DOHH2 (cell line): Measurements from ENCODE around the gene CD244.
"Not testable (repeated sequence)": the region's sequence is repeated elsewhere in the genome, so short reads cannot be mapped to it uniquely, and the experiment has no call there.

ENCODE experiments used
- H3F3A ChIP-seq: fragments of 200-600 bp; sonication (generic), shearing (Covaris generic); 2 replicates; pipeline ENCODE4 v1.6.0; 2016; ENCODE audit warnings: antibody characterized with exemption, mild to moderate bottlenecking; ENCODE audit not compliant: control insufficient read depth, insufficient read depth
- H3K27ac ChIP-seq: fragments of 200-600 bp; sonication (generic); 2 replicates; pipeline ENCODE4 v1.5.1; 2014; ENCODE audit warnings: low read depth, mild to moderate bottlenecking, low read length, moderate library complexity
- H3K27me3 ChIP-seq: fragments of 200-600 bp; sonication (generic); 2 replicates; pipeline ENCODE4 v1.6.1; 2014; ENCODE audit warnings: mild to moderate bottlenecking, low read length, mixed read lengths; ENCODE audit not compliant: control insufficient read depth
- H3K36me3 ChIP-seq: fragments of 200-600 bp; sonication (generic); 2 replicates; pipeline ENCODE4 v1.6.1; 2014; ENCODE audit warnings: mild to moderate bottlenecking, low read length, moderate library complexity, mixed read lengths; ENCODE audit not compliant: control insufficient read depth
- H3K4me1 ChIP-seq: fragments of 200-600 bp; sonication (generic); 2 replicates; pipeline ENCODE4 v1.6.1; 2014; ENCODE audit warnings: mild to moderate bottlenecking, low read length, mixed read lengths; ENCODE audit not compliant: control insufficient read depth
- H3K4me2 ChIP-seq: fragments of 200-600 bp; sonication (generic); 2 replicates; pipeline ENCODE4 v1.6.0; 2014; ENCODE audit warnings: mild to moderate bottlenecking, low read length, moderate library complexity
- H3K4me3 ChIP-seq: fragments of 200-600 bp; sonication (generic); 2 replicates; pipeline ENCODE4 v1.5.1; 2014; ENCODE audit warnings: mild to moderate bottlenecking, low read length, mixed read lengths
- H3K79me2 ChIP-seq: fragments of 200-600 bp; sonication (generic); 2 replicates; pipeline ENCODE4 v1.6.1; 2014; ENCODE audit warnings: mild to moderate bottlenecking, low read length, mixed read lengths; ENCODE audit not compliant: control insufficient read depth
- H3K9me2 ChIP-seq: fragments of 200-600 bp; sonication (generic); replicated peaks from 2 replicates; pipeline ENCODE4 v1.6.1; 2014; ENCODE audit warnings: mild to moderate bottlenecking, low read length, mixed read lengths; ENCODE audit not compliant: control insufficient read depth
- H3K9me3 ChIP-seq: fragments of 200-600 bp; sonication (generic); 2 replicates; pipeline ENCODE4 v1.6.1; 2014; ENCODE audit warnings: antibody characterized with exemption, low read length, mixed read lengths; ENCODE audit not compliant: control insufficient read depth, insufficient read depth
- H4K20me1 ChIP-seq: fragments of 200-600 bp; sonication (generic); 2 replicates; pipeline ENCODE4 v1.6.0; 2014; ENCODE audit warnings: low read depth, mild to moderate bottlenecking, antibody characterized with exemption, low read length, moderate library complexity; ENCODE audit not compliant: control insufficient read depth, insufficient read depth
- CTCF ChIP-seq: fragments of 200-600 bp; sonication (generic); IDR thresholded peaks from one replicate; pipeline ENCODE4 v1.5.1; 2014; ENCODE audit warnings: antibody characterized with exemption, mild to moderate bottlenecking, low read depth, low read length; ENCODE audit not compliant: poor library complexity, severe bottlenecking
- EZH2phosphoT487 ChIP-seq: fragments of 200-600 bp; sonication (generic); IDR thresholded peaks from 2 replicates; pipeline ENCODE4 v1.6.1; 2017; ENCODE audit warnings: borderline replicate concordance, mild to moderate bottlenecking, antibody characterized with exemption, low read length, moderate library complexity, mixed read lengths

The CD244 gene

GRCh38 chr1:160904783-160905616 is 42.3 kb upstream of the CD244 start:
- Histone ChIP-seq H3K4me1 (no peaks in the 10 kb centered on the region), H3K27me3 (peaks cover 6% of the 10 kb centered on the region), H3K36me3 (no peaks in the 10 kb centered on the region), H3K4me3 (no peak overlapping the region), H3K9me2 (no peaks in the 10 kb centered on the region), H3K4me2 (no peak overlapping the region), H3F3A (no peaks in the 10 kb centered on the region), H3K79me2 (no peaks in the 10 kb centered on the region), H4K20me1 (no peaks in the 10 kb centered on the region), H3K27ac (no peak overlapping the region), H3K9me3 (no peaks in the 10 kb centered on the region)
- TF ChIP-seq CTCF (no peak), EZH2phosphoT487 (no peak)

GRCh38 chr1:160902251-160902650 is 39.6 kb upstream of the CD244 start:
- not testable (repeated sequence) for H3K79me2 ChIP-seq, H3K27me3 ChIP-seq, H3F3A ChIP-seq, H3K9me3 ChIP-seq, H3K9me2 ChIP-seq, H4K20me1 ChIP-seq, H3K4me1 ChIP-seq, H3K4me3 ChIP-seq, H3K4me2 ChIP-seq, H3K36me3 ChIP-seq, H3K27ac ChIP-seq

GRCh38 chr1:160901768-160902167 is 39.1 kb upstream of the CD244 start:
- no peak overlapping the region for H3K4me2 ChIP-seq
- H3K79me2 ChIP-seq: no peaks in the 10 kb centered on the region
- H3K36me3 ChIP-seq: no peaks in the 10 kb centered on the region
- no peak overlapping the region for H3K4me3 ChIP-seq
- no peaks in the 10 kb centered on the region for H3K9me2 ChIP-seq
- TF ChIP-seq CTCF (no peak), EZH2phosphoT487 (no peak)
- no peaks in the 10 kb centered on the region for H3K9me3 ChIP-seq
- no peak overlapping the region for H3K27ac ChIP-seq
- no peaks in the 10 kb centered on the region for H3K4me1 ChIP-seq
- H4K20me1 ChIP-seq: no peaks in the 10 kb centered on the region
- H3F3A ChIP-seq: no peaks in the 10 kb centered on the region
- H3K27me3 ChIP-seq: peaks cover 5% of the 10 kb centered on the region

- H3K27me3 ChIP-seq, H3F3A ChIP-seq, H3K36me3 ChIP-seq, H3K9me2 ChIP-seq, H3K27ac ChIP-seq, H3K9me3 ChIP-seq, H3K4me3 ChIP-seq, H3K4me2 ChIP-seq, H4K20me1 ChIP-seq, H3K4me1 ChIP-seq, H3K79me2 ChIP-seq: not testable (repeated sequence)
Observed at GRCh38 chr1:160900683-160901082, 38.0 kb upstream of the CD244 start.

- H3K36me3 ChIP-seq, H3K27me3 ChIP-seq, H3K9me3 ChIP-seq, H3F3A ChIP-seq, H3K4me3 ChIP-seq, H3K4me1 ChIP-seq, H3K4me2 ChIP-seq, H3K9me2 ChIP-seq, H4K20me1 ChIP-seq, H3K27ac ChIP-seq, H3K79me2 ChIP-seq: not testable (repeated sequence)
Observed at GRCh38 chr1:160894368-160895135, 31.9 kb upstream of the CD244 start.
